ENCODE results near the gene KIR3DL2.
"Not testable (repeated sequence)": the region's sequence is repeated elsewhere in the genome, so short reads cannot be mapped to it uniquely, and the experiment has no call there.

Gene KIR3DL2

GRCh38 chr19:54871696-54872095, 21.5 kb downstream of the KIR3DL2 start:
- DNase-seq (ENCODE audit: low read depth) = no peak

- DNase-seq (ENCODE audit: low read depth) = no peak
Measured at GRCh38 chr19:54873990-54874389, 23.7 kb downstream of the KIR3DL2 start, which contains the start of gene FCAR. Gene FCAR, plus strand, starts transcription at chr19:54874235. Its CDS starts 55 bp downstream, at chr19:54874290.

DNA sequence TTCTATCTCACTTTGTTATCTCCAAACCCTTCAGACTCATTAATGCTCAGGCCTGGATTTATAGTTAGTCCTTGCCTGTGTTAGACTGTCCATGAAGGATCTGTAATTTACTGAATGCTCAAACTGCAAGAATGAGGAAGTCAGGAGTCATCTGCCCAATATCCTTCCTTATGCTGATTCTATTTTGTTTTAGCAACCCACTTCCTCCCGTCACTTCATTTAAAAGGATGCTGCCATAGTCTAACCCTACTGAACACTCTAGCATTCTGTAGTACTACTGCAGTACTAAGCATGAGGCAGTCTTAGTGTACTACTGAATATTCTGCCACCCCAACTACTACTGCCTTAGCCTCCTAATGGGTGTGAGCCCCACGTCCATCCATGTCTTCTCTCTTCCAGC, 25.3 kb downstream of the KIR3DL2 start:
- no peak for DNase-seq (ENCODE audit: low read depth)

DNA sequence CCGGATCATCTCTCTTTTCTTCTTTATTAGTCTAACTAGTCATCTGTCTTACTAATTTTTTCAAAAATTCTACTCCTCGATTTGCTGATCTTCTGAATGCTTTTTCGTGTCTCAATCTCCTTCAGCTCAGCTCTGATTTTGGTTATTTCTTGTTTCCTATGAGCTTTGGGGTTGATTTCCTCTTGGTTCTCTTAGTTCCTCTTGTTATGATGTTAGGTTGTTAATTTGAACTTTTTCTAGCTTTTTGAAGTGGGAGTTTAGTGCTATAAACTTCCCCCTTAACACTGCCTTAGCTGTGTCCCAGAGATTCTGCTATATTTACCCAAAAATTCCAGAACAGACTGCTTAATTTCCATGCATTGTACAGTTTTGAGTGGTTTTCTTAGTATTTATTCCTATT, 27.2 kb downstream of the KIR3DL2 start:
- no peak for DNase-seq (ENCODE audit: low read depth)

DNA sequence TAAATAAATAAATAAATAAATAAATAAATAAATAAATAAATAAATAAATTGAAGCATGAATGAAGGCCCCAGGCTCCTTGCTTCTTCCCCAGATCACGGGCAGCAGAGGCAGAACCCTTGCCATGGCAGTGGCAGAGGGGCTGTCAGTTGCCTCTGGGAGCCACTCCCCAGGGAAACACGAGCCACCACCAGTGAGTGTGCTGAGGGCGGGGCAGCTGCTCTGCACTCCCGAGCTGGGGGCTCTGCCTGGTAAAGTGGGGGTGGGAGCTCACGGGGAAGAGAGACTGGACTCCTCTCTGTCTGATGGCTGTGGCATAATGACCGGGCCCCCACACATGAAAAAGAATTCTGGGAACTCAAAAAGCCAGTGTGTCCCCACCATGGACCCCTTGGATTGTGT, 31.6 kb downstream of the KIR3DL2 start:
- no peak for DNase-seq (ENCODE audit: low read depth)

- peak; percentile 32 for DNase-seq (ENCODE audit: low read depth)
Measured at GRCh38 chr19:54882758-54883157, 32.5 kb downstream of the KIR3DL2 start.

DNA sequence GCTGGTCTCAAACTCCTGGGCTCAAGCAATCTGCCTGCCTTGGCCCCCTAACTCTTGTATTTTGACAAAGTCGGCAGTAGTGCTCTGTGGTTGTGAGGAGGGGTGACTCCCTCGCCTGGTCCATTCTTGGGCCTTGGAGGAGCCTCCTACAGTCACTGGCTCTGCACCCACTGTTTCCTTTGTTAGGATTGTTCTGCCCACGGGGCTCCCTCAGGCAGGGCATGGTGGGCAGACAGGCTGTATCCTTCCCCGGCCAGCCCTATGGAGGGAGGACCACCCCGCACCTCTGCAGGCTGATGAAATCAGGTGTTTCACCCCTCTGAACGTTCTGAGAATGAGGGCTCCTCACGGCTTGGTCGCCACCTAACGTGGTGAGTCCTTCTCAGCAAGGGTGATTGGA, 33.0 kb downstream of the KIR3DL2 start:
- DNase-seq (ENCODE audit: low read depth) = no peak

GRCh38 chr19:54888239-54888638, 38.0 kb downstream of the KIR3DL2 start:
- DNase-seq (ENCODE audit: low read depth) = no peak

- DNase-seq (ENCODE audit: low read depth) = no peak
Measured at GRCh38 chr19:54889566-54889965, 39.3 kb downstream of the KIR3DL2 start.

DNA sequence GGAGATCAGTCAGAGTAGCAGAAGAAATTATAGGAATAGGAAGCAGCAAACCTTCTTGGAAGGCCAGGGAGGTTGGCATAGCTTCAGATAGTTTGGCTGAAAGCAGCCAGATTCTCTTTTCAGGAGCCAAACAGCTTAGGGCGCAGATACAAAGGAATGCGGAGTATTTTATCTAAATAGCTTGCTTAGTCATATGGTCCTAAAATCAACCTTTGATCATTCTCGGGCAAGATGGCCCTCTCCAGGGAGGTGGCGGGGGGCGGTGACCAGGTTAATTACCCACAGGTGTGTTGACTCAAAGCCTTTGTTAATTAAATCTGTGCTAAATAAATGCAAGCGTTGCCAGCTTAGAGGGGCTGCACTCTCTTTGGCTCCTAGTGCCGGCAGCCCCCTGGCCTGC, 43.2 kb downstream of the KIR3DL2 start:
- DNase-seq (ENCODE audit: low read depth) = no peak

DNA sequence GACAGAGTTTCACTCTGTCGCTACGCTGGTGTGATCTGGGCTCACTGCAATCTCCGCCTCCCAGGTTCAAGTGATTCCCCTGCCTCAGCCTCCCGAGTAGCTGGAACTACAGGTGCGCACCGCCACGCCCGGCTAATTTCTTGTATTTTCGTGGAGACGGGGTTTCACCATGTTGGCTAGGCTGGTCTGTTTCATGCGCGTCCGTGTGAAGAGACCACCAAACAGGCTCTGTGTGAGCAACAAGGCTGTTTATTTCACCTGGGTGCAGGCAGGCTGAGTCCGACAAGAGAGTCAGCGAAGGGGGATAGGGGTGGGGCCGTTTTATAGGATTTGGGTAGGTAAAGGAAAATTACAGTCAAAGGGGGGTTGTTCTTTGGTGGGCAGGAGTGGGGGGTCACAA, 43.9 kb downstream of the KIR3DL2 start:
- DNase-seq (ENCODE audit: low read depth) = not testable (repeated sequence)

- DNase-seq (ENCODE audit: low read depth) = no peak
Measured at GRCh38 chr19:54896036-54896435, 45.8 kb downstream of the KIR3DL2 start.

GRCh38 chr19:54898685-54899084, 48.4 kb downstream of the KIR3DL2 start:
- not testable (repeated sequence) for DNase-seq (ENCODE audit: low read depth)

GRCh38 chr19:54899646-54900045, 49.4 kb downstream of the KIR3DL2 start:
- DNase-seq (ENCODE audit: low read depth) = not testable (repeated sequence)

GRCh38 chr19:54901153-54901552, 50.9 kb downstream of the KIR3DL2 start:
- not testable (repeated sequence) for DNase-seq (ENCODE audit: low read depth)

- DNase-seq (ENCODE audit: low read depth) = no peak
Measured at GRCh38 chr19:54902061-54902460, 51.8 kb downstream of the KIR3DL2 start.

GRCh38 chr19:54903303-54903702, 53.1 kb downstream of the KIR3DL2 start:
- no peak for DNase-seq (ENCODE audit: low read depth)

DNA sequence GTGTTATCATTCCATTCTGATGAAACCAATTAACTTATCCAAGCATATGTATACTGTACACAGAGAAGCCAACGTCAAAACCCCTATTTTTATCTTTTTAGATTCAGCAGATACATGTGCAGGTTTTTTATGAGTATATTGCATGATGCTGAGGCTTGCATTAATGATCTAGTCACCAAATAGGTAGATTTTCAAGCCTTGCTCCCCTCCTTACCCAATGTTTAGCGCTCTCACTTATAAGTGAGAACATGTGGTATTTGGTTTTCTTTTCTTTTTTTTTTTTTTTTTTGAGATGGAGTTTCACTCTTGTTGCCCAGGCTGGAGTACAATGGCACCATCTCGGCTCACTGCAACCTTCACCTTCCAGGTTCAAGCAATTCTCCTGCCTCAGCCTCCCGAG, 54.0 kb downstream of the KIR3DL2 start:
- DNase-seq (ENCODE audit: low read depth) = not testable (repeated sequence)

- peak; percentile 27 for DNase-seq (ENCODE audit: low read depth)
Measured at GRCh38 chr19:54905421-54905802, 55.2 kb downstream of the KIR3DL2 start.

- DNase-seq (ENCODE audit: low read depth) = peak; percentile 36
Measured at GRCh38 chr19:54905803-54906511, 55.7 kb downstream of the KIR3DL2 start, which contains the start of gene NCR1. Gene NCR1, plus strand, starts transcription at chr19:54906148. Its CDS starts 40 bp downstream, at chr19:54906188.

GRCh38 chr19:54906819-54907218, 56.6 kb downstream of the KIR3DL2 start:
- no peak for DNase-seq (ENCODE audit: low read depth)

GRCh38 chr19:54907899-54908298, 57.7 kb downstream of the KIR3DL2 start:
- DNase-seq (ENCODE audit: low read depth) = not testable (repeated sequence)
